ENCODE results near the gene ST6GAL2. TPM values are rescaled to one million over a fixed set of nuclear protein-coding genes. Genes with fewer than 3 reads are reported as not detected.

Gene ST6GAL2
- total RNA-seq, 2 donors from 2014 or later: 7.8 to 17.9 TPM

DNA sequence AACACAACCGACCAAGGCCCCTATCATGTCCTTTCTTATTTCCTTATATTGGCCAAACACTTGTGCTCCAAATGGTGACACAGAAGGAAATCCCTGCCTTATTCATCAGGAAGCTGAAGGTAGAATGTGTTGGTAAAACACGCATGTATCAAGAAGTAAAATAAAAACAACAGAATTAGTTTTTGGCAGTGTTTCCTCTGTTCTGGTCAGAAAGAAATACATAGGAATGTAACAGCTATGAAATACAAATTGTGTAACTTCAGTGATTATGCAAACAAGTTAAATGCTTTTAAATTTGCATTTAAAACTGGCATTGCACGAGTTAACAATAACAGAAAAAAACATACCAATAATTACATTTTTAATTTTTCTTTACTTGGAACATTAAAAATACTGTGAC, 19.3 kb downstream of the ST6GAL2 start:
- Histone ChIP-seq H3K4me1 (ENCODE audit: control insufficient read depth, insufficient read depth, low read length) (peaks cover 14% of the 10 kb centered on the region), H3K36me3 (ENCODE audit: control insufficient read depth, insufficient read depth, low read length) (no peaks in the 10 kb centered on the region), H3K9ac (ENCODE audit: extremely low read depth, low read length, poor library complexity, severe bottlenecking) (no peak overlapping the region), H3K4me3 (ENCODE audit: low read length) (no peak overlapping the region), H3K9me3 (ENCODE audit: control insufficient read depth, low read length) (no peaks in the 10 kb centered on the region), H3K27ac (ENCODE audit: low read depth, low read length) (no peak overlapping the region), H3K27me3 (ENCODE audit: control insufficient read depth, insufficient read depth, low read length, poor library complexity, severe bottlenecking) (no peaks in the 10 kb centered on the region)
- peaks cover 46% of the 10 kb centered on the region for H3K4me1 Mint-ChIP-seq
- H3K4me3 Mint-ChIP-seq: no peak overlapping the region
- no peak for DNase-seq
- no peaks in the 10 kb centered on the region for H3K36me3 Mint-ChIP-seq (ENCODE audit: low read depth)
- 89 to 94% methylated on average over 1 to 2 of the region's 3 CpGs for WGBS, 2 experiments (ENCODE audit: insufficient coverage in 1 of 2, insufficient read length in 1 of 2)
- H3K9me3 Mint-ChIP-seq: no peaks in the 10 kb centered on the region
- H3K27ac Mint-ChIP-seq: no peak overlapping the region
- no peaks in the 10 kb centered on the region for H3K27me3 Mint-ChIP-seq (ENCODE audit: insufficient read depth)
- TF ChIP-seq CTCF (conservative IDR thresholded peaks at IDR 0.05): no peak

GRCh38 chr2:106864051-106864450, 21.9 kb downstream of the ST6GAL2 start:
- Histone ChIP-seq H3K4me3 (ENCODE audit: low read length) (no peak overlapping the region), H3K4me1 (ENCODE audit: control insufficient read depth, insufficient read depth, low read length) (peaks cover 9% of the 10 kb centered on the region), H3K9ac (ENCODE audit: extremely low read depth, low read length, poor library complexity, severe bottlenecking) (no peak overlapping the region), H3K27me3 (ENCODE audit: control insufficient read depth, insufficient read depth, low read length, poor library complexity, severe bottlenecking) (no peaks in the 10 kb centered on the region), H3K36me3 (ENCODE audit: control insufficient read depth, insufficient read depth, low read length) (no peaks in the 10 kb centered on the region), H3K27ac (ENCODE audit: low read depth, low read length) (no peak overlapping the region), H3K9me3 (ENCODE audit: control insufficient read depth, low read length) (peaks cover 5% of the 10 kb centered on the region)
- Mint-ChIP-seq H3K27me3 (ENCODE audit: insufficient read depth) (no peaks in the 10 kb centered on the region), H3K36me3 (ENCODE audit: low read depth) (peaks cover 4% of the 10 kb centered on the region), H3K4me1 (peaks cover 30% of the 10 kb centered on the region), H3K9me3 (peaks cover 8% of the 10 kb centered on the region), H3K27ac (no peak overlapping the region), H3K4me3 (no peak overlapping the region)
- WGBS, 2 experiments (ENCODE audit: insufficient coverage in 1 of 2, insufficient read length in 1 of 2): 90% methylated on average over 2 of the region's 2 CpGs; no CpG with 5 or more reads in 1 of the 2 experiments
- no peak for TF ChIP-seq CTCF (conservative IDR thresholded peaks at IDR 0.05)
- no peak for DNase-seq

DNA sequence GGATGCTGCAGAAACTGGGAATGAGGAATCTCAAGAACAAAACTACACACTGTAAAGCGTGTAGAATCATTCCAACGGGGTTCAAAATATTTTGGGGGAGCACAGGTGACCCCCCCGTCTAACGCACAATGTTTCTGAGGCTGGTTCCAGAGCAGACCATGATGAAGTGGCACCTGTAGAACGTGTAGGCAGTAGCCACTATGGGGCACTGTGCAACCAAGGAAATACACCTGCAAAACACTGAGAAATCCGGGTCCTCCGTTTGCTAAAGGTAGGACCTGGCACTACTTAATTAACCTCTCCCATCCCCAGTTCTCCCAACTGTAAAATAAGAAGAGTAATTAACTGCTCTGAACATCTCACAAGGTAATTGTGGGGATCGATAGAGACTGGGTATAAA, 22.6 kb downstream of the ST6GAL2 start:
- Histone ChIP-seq H3K36me3 (ENCODE audit: control insufficient read depth, insufficient read depth, low read length) (no peaks in the 10 kb centered on the region), H3K9ac (ENCODE audit: extremely low read depth, low read length, poor library complexity, severe bottlenecking) (no peak overlapping the region), H3K27me3 (ENCODE audit: control insufficient read depth, insufficient read depth, low read length, poor library complexity, severe bottlenecking) (no peaks in the 10 kb centered on the region), H3K4me3 (ENCODE audit: low read length) (no peak overlapping the region), H3K9me3 (ENCODE audit: control insufficient read depth, low read length) (peaks cover 12% of the 10 kb centered on the region), H3K4me1 (ENCODE audit: control insufficient read depth, insufficient read depth, low read length) (peaks cover 6% of the 10 kb centered on the region), H3K27ac (ENCODE audit: low read depth, low read length) (no peak overlapping the region)
- H3K4me3 Mint-ChIP-seq: no peak overlapping the region
- H3K36me3 Mint-ChIP-seq (ENCODE audit: low read depth): peaks cover 9% of the 10 kb centered on the region
- no peak overlapping the region for H3K27ac Mint-ChIP-seq
- H3K27me3 Mint-ChIP-seq (ENCODE audit: insufficient read depth): no peaks in the 10 kb centered on the region
- TF ChIP-seq CTCF (conservative IDR thresholded peaks at IDR 0.05): peak; percentile 74
- 72 to 78% methylated on average over 4 to 8 of the region's 8 CpGs for WGBS, 2 experiments (ENCODE audit: insufficient coverage in 1 of 2, insufficient read length in 1 of 2)
- peaks cover 15% of the 10 kb centered on the region for H3K9me3 Mint-ChIP-seq
- peak; percentile 68 for DNase-seq
- H3K4me1 Mint-ChIP-seq: peaks cover 23% of the 10 kb centered on the region
